ENCODE results near the gene LRRC9. TPM values are rescaled to one million over a fixed set of nuclear protein-coding genes. Genes with fewer than 3 reads are reported as not detected.

LRRC9 gene
- total and polyA plus RNA-seq, 8 donors = 0.09 to 0.31 (median 0.19) TPM; not detected in 5

GRCh38 chr14:59961518-59962062, 41.6 kb downstream of the LRRC9 start:
- TF ChIP-seq CTCF (IDR thresholded peaks at IDR 0.05) = no peak
- no peak for ATAC-seq
- H3K9me3 ChIP-seq = no peaks in the 10 kb centered on the region
- no peaks in the 10 kb centered on the region for H3K27me3 ChIP-seq
- H3K4me1 ChIP-seq = no peaks in the 10 kb centered on the region
- no peak overlapping the region for H3K4me3 ChIP-seq
- 85 to 87% methylated on average over 1 of the region's 1 CpG for WGBS, 2 donors
- intact Hi-C loops (cut with DNase I) = loop anchor here (10.0 kb wide), 3 partner anchors 203 to 233 kb away; partner anchors contain the start of gene DHRS7 (in 1 of the 3)
- H3K27ac ChIP-seq = no peak overlapping the region
- no peaks in the 10 kb centered on the region for H3K36me3 ChIP-seq
- no peak for FAIRE-seq
- DNase-seq = no peak

GRCh38 chr14:59964251-59965007, 44.5 kb downstream of the LRRC9 start:
- Histone ChIP-seq H3K27me3 (no peaks in the 10 kb centered on the region), H3K27ac (no peak overlapping the region), H3K9me3 (no peaks in the 10 kb centered on the region), H3K36me3 (no peaks in the 10 kb centered on the region), H3K4me1 (no peaks in the 10 kb centered on the region), H3K4me3 (peak overlapping the region in 1 of 4 donors; percentile 8)
- DNase-seq (no peak), ATAC-seq (peak in 3 of 4 donors; percentile 5 to 28 (median 17)), FAIRE-seq (no peak)
- intact Hi-C loops (cut with DNase I) = loop anchor here (10.0 kb wide), 3 partner anchors 200 to 230 kb away; partner anchors contain the start of gene DHRS7 (in 1 of the 3)
- no peak for TF ChIP-seq CTCF (IDR thresholded peaks at IDR 0.05)
- 34 to 36% methylated on average over 5 of the region's 5 CpGs for WGBS, 2 donors

GRCh38 chr14:59969319-59969718, 49.4 kb downstream of the LRRC9 start:
- ATAC-seq (no peak), DNase-seq (no peak), FAIRE-seq (no peak)
- no peak overlapping the region for H3K4me3 ChIP-seq
- no peak overlapping the region for H3K27ac ChIP-seq
- TF ChIP-seq CTCF (IDR thresholded peaks at IDR 0.05) = no peak
- no peaks in the 10 kb centered on the region for H3K27me3 ChIP-seq
- H3K9me3 ChIP-seq = no peaks in the 10 kb centered on the region
- WGBS, 2 donors = 50 to 64% methylated on average over 2 of the region's 2 CpGs
- no peaks in the 10 kb centered on the region for H3K36me3 ChIP-seq
- H3K4me1 ChIP-seq = no peaks in the 10 kb centered on the region
- intact Hi-C loops (cut with DNase I) = loop anchor here (10.0 kb wide), 3 partner anchors 195 to 225 kb away; partner anchors contain the start of gene DHRS7 (in 1 of the 3)

GRCh38 chr14:59981564-59981963, 61.6 kb downstream of the LRRC9 start:
- H3K9me3 ChIP-seq = no peaks in the 10 kb centered on the region
- FAIRE-seq = no peak
- no peaks in the 10 kb centered on the region for H3K36me3 ChIP-seq
- intact Hi-C loops (cut with DNase I) = no loop called here
- DNase-seq = no peak
- H3K27ac ChIP-seq = no peak overlapping the region
- ATAC-seq = no peak
- no peaks in the 10 kb centered on the region for H3K27me3 ChIP-seq
- no peaks in the 10 kb centered on the region for H3K4me1 ChIP-seq
- no peak overlapping the region for H3K4me3 ChIP-seq
- no peak for TF ChIP-seq CTCF (IDR thresholded peaks at IDR 0.05)

GRCh38 chr14:59983048-59983447, 63.1 kb downstream of the LRRC9 start:
- Histone ChIP-seq H3K9me3 (no peaks in the 10 kb centered on the region), H3K27me3 (no peaks in the 10 kb centered on the region), H3K27ac (no peak overlapping the region), H3K36me3 (no peaks in the 10 kb centered on the region), H3K4me3 (no peak overlapping the region), H3K4me1 (no peaks in the 10 kb centered on the region)
- DNase-seq (no peak), ATAC-seq (no peak), FAIRE-seq (no peak)
- TF ChIP-seq CTCF (IDR thresholded peaks at IDR 0.05) = no peak
- intact Hi-C loops (cut with DNase I) = no loop called here

All from pancreas (tissue), 10 donors.